IMR-90 (cell line): ENCODE results near the gene MED23.

Source experiments
- BHLHE40 ChIP-seq: fragments of 150-350 bp; IDR thresholded peaks from 2 replicates; pipeline ENCODE4 v1.6.1; 2016; ENCODE audit warnings: mild to moderate bottlenecking, low read depth, low read length
- FOS ChIP-seq: fragments of 150-350 bp; IDR thresholded peaks from 2 replicates; pipeline ENCODE4 v1.6.1; 2016; ENCODE audit warnings: low read depth, low read length
- MAFK ChIP-seq: IDR thresholded peaks from 2 replicates; pipeline ENCODE4 v1.6.1; 2012; ENCODE audit warnings: low read depth, low read length, improper control_type of control experiment
- MXI1 ChIP-seq: IDR thresholded peaks from 2 replicates; pipeline ENCODE4 v1.6.1; 2012; ENCODE audit warnings: low read depth, mild to moderate bottlenecking, low read length, moderate library complexity, borderline replicate concordance
- POLR2A ChIP-seq: IDR thresholded peaks from 2 replicates; pipeline ENCODE4 v1.6.1; 2012; ENCODE audit warnings: mild to moderate bottlenecking, low read depth, low read length
- RAD21 ChIP-seq: IDR thresholded peaks from 2 replicates; pipeline ENCODE4 v1.6.1; 2012; ENCODE audit warnings: low read length, improper control_type of control experiment
- RCOR1 ChIP-seq: IDR thresholded peaks from 2 replicates; pipeline ENCODE4 v1.6.1; 2012; ENCODE audit warnings: mild to moderate bottlenecking, low read length, improper control_type of control experiment; ENCODE audit not compliant: insufficient replicate concordance
- RFX5 ChIP-seq: IDR thresholded peaks from 2 replicates; pipeline ENCODE4 v1.8.0; 2012; ENCODE audit warnings: low read depth, mild to moderate bottlenecking, low read length, moderate library complexity
- SMC3 ChIP-seq: fragments of 150-350 bp; IDR thresholded peaks from 2 replicates; pipeline ENCODE4 v1.6.1; 2016; ENCODE audit warnings: low read depth, mild to moderate bottlenecking, antibody characterized with exemption, low read length, moderate library complexity
- TF ChIP-seq, protein P1 (sequence below): conservative IDR thresholded peaks from 2 replicates; pipeline ENCODE4 v1.5.1; 2012; ENCODE audit warnings: mild to moderate bottlenecking, low read depth, low read length, improper control_type of control experiment

DNA sequence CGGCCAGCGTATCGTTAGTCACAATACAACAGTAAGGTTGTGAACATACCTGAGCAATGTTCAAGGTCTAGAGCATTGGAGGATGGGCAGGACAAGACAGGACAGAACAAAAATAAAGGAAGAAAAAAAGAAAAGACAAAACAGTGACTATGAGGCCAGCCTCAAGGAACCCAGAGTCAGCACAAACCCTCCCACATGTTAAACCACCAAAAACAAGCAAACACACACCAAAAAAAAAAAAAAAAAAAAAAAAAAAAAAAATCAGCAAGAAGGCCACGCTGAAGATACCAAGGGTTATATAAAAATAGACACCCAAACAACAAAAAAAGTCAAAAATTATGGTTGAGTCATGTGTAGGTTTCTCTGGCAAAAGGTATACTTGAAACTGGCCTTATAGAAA, 12.8 kb downstream of the MED23 start:
- TF ChIP-seq POLR2A = no peak
- TF ChIP-seq, protein P1, sequence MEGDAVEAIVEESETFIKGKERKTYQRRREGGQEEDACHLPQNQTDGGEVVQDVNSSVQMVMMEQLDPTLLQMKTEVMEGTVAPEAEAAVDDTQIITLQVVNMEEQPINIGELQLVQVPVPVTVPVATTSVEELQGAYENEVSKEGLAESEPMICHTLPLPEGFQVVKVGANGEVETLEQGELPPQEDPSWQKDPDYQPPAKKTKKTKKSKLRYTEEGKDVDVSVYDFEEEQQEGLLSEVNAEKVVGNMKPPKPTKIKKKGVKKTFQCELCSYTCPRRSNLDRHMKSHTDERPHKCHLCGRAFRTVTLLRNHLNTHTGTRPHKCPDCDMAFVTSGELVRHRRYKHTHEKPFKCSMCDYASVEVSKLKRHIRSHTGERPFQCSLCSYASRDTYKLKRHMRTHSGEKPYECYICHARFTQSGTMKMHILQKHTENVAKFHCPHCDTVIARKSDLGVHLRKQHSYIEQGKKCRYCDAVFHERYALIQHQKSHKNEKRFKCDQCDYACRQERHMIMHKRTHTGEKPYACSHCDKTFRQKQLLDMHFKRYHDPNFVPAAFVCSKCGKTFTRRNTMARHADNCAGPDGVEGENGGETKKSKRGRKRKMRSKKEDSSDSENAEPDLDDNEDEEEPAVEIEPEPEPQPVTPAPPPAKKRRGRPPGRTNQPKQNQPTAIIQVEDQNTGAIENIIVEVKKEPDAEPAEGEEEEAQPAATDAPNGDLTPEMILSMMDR = no peak
- TF ChIP-seq MXI1 = no peak
- TF ChIP-seq RCOR1 = no peak
- TF ChIP-seq FOS = no peak
- TF ChIP-seq RFX5 = no peak
- no peak for TF ChIP-seq MAFK
- no peak for TF ChIP-seq SMC3
- TF ChIP-seq BHLHE40 = no peak
- no peak for TF ChIP-seq RAD21
